HG02884 (cell line): Measurements from ENCODE around the gene TNFRSF1B.
"Not testable (repeated sequence)": the region's sequence is repeated elsewhere in the genome, so short reads cannot be mapped to it uniquely, and the experiment has no call there.

Experiments used
- ATAC-seq: cut with Tn5 transposase; IDR thresholded peaks from one replicate; pipeline ENCODE4 v1.9.1; 2021; ENCODE audit warnings: mild to moderate bottlenecking, moderate library complexity; ENCODE audit not compliant: unreplicated experiment

TNFRSF1B gene

GRCh38 chr1:12209495-12209832, 42.7 kb downstream of the TNFRSF1B start:
- ATAC-seq, result no peak

- no peak for ATAC-seq
These were observed 48.5 kb downstream of the TNFRSF1B start for GRCh38 chr1:12215118-12215961.

GRCh38 chr1:12219800-12220199, 53.0 kb downstream of the TNFRSF1B start:
- no peak for ATAC-seq

GRCh38 chr1:12220890-12221289, 54.1 kb downstream of the TNFRSF1B start:
- no peak for ATAC-seq

GRCh38 chr1:12222700-12223099, 55.9 kb downstream of the TNFRSF1B start:
- not testable (repeated sequence) for ATAC-seq

GRCh38 chr1:12224092-12224491, 57.3 kb downstream of the TNFRSF1B start:
- ATAC-seq, result not testable (repeated sequence)

- no peak for ATAC-seq
These were observed 62.2 kb downstream of the TNFRSF1B start for GRCh38 chr1:12228979-12229378.

GRCh38 chr1:12229386-12229834, 62.6 kb downstream of the TNFRSF1B start:
- no peak for ATAC-seq

GRCh38 chr1:12229835-12230548, 63.2 kb downstream of the TNFRSF1B start, which contains the start of gene VPS13D:
Gene VPS13D, plus strand, starts transcription at chr1:12230030. Its CDS starts 4,237 bp downstream, at chr1:12234267.
- peak; percentile 77 for ATAC-seq

- ATAC-seq, result no peak
These were observed 63.9 kb downstream of the TNFRSF1B start for GRCh38 chr1:12230549-12231275.

GRCh38 chr1:12231276-12231595, 64.4 kb downstream of the TNFRSF1B start:
- no peak for ATAC-seq

GRCh38 chr1:12232221-12232620, 65.4 kb downstream of the TNFRSF1B start:
- ATAC-seq, result no peak

GRCh38 chr1:12244078-12244477, 77.3 kb downstream of the TNFRSF1B start:
- no peak for ATAC-seq

- ATAC-seq, result no peak
These were observed 77.8 kb downstream of the TNFRSF1B start for GRCh38 chr1:12244585-12244984.

- no peak for ATAC-seq
These were observed 78.3 kb downstream of the TNFRSF1B start for GRCh38 chr1:12245116-12245515.

GRCh38 chr1:12245733-12246132, 78.9 kb downstream of the TNFRSF1B start:
- no peak for ATAC-seq

- no peak for ATAC-seq
These were observed 79.8 kb downstream of the TNFRSF1B start for GRCh38 chr1:12246584-12246983.

GRCh38 chr1:12249181-12249580, 82.4 kb downstream of the TNFRSF1B start:
- ATAC-seq, result no peak

GRCh38 chr1:12249748-12250147, 83.0 kb downstream of the TNFRSF1B start:
- ATAC-seq, result no peak

- ATAC-seq, result no peak
These were observed 84.7 kb downstream of the TNFRSF1B start for GRCh38 chr1:12251442-12251841.

- ATAC-seq, result no peak
These were observed 89.1 kb downstream of the TNFRSF1B start for GRCh38 chr1:12255913-12256312.

GRCh38 chr1:12258272-12258671, 91.5 kb downstream of the TNFRSF1B start:
- ATAC-seq, result no peak
